Germinal center (tissue), 1 donor: ENCODE measurements around the gene NDUFB7.
A peak's percentile ranks its signal among the peaks of the same experiment; 100 is the strongest.
"Not testable (repeated sequence)": the region's sequence is repeated elsewhere in the genome, so short reads cannot be mapped to it uniquely, and the experiment has no call there.

Source experiments
- DNase-seq: peaks from one replicate; pipeline ENCODE4 v3.0.0; 2012; ENCODE audit warnings: mixed read lengths, low spot score

Gene NDUFB7

GRCh38 chr19:14570864-14571527, 870 bp downstream of the NDUFB7 start:
- no peak for DNase-seq

- no peak for DNase-seq
These were observed 4.8 kb downstream of the NDUFB7 start for GRCh38 chr19:14567079-14567478.

DNA sequence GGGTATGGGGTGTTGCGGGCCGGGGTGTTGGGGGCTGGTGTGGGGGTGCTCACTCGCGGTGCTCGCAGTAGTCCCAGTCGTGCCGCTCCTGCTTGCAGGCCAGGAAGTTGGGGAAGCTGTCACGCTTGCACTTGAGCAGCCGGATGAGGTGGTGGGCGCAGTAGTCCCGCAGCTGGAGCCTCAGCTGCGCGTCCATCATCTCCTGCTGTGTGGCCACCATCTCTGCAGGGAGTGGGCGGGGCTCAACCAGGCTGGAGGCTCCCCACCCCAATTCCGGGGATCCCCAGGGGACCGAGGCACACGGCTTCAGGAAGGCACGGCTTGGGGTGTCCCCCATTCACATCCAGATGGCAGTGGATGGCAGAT, 5.2 kb downstream of the NDUFB7 start:
- no peak for DNase-seq

- DNase-seq: no peak
These were observed 5.8 kb downstream of the NDUFB7 start for GRCh38 chr19:14565765-14566711.

DNA sequence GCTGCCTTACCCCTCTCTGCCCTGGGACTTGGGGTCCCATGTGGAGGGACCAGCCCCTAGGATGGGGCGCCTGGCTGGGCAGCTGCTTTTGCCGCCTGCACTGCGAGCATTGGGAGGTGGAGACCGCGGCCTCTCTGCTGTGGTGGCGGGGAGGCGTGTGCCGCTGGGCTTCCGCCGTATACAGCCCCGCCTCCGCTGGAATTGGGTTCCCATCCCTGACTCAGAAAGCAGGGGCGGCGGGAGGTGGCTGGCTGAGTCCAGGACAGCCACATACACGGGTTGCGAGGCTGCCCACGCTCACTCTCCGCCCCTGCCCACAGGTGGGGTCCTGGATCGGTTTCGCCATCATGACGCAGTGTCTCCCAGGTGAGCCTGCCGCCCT, 6.6 kb downstream of the NDUFB7 start:
- no peak for DNase-seq

GRCh38 chr19:14564652-14565297, 7.1 kb downstream of the NDUFB7 start:
- not testable (repeated sequence) for DNase-seq

DNA sequence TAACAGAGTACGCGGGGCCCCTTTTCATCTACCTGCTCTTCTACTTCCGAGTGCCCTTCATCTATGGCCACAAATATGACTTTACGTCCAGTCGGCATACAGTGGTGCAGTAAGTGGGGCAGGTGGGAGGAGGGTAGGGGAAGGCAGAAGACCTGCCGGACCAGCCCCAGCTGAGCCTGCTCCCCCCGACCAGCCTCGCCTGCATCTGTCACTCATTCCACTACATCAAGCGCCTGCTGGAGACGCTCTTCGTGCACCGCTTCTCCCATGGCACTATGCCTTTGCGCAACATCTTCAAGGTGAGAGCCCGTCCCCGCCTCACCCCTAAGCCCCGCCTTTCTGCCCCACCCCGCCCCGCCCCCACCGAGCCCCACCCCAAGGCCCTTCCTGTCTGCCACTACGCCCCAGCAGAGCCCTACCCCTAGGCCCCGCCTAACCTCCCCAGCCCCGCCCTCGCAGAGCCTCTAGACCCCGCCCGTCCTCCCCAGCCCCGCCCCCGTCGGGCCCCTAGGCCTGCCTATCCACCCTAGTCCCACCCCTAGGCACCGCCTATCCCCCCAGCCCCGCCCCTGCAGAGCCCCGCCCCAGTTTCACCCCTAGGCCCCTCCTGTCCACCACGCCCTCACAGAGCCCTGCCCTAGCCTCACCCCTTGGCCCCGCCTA, 7.7 kb downstream of the NDUFB7 start:
- peak; percentile 63 for DNase-seq

- DNase-seq: no peak
These were observed 8.3 kb downstream of the NDUFB7 start for GRCh38 chr19:14563590-14563926.

DNA sequence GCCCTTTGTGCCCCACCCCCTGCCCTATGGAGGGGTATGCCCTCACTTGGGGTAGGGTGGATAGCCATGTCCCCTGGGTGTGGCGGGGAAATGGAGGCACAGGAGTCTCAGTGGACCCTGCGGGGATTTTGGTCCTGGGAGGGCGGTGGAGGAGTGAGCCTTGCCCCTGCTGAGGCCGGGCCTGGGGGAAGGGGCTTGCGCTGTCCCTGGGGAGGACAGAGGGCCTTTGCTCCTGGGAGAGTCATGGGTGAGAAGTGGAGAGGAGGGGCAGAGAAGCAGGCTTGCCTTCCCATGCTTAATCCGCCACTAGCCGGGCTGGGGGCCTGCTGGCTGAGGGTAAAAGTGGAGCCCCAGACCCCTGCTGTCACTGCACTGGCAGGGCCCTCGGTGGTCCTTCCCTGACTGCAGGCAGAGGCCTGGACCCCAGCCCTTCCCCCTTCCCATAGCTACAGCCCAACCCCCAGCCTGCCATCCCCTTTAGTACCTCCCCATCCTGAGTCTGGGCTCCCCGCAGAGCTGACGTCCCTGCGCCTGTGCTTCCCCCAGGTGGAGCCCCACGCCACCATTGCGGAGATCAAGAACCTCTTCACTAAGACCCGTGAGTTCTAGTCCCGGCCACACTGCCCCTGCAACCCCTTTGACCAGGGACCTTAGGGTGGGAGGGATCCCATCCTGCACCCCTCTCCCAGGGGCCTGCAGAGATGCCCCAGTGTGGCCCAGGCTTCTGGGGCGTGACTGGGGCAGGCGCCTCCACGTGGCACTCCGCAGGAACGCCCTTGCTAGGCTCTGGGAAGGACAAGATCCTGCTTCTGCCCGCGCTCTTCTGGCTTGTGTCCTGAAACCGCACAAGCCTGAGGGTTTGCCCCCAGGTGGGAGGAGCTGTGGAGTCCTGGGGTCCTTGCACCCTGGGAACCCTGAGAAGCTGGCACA, 8.9 kb downstream of the NDUFB7 start:
- DNase-seq: no peak

GRCh38 chr19:14561847-14562351, 10.0 kb downstream of the NDUFB7 start:
- DNase-seq: no peak

DNA sequence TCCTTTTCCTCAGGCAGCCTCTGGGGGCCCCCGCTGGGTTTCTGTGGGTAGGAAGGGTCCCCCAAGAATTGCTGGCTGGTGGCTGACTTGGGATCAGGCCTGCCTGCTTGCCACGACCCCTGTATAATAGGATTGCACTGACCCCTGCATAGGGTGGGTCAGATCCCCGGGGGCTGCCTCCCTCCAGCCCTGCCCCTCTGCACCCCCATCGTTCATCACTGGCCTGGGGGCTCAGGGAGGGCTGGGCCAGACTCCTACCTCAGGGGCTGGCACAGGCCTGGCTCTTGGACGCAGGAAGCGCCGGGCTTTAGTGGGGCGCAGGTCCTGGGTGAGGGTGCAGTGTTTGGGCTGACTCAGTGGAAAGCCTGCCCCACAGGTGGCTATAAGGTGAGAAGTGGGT, 10.6 kb downstream of the NDUFB7 start:
- DNase-seq: no peak

GRCh38 chr19:14560776-14561108, 11.1 kb downstream of the NDUFB7 start:
- DNase-seq: no peak

DNA sequence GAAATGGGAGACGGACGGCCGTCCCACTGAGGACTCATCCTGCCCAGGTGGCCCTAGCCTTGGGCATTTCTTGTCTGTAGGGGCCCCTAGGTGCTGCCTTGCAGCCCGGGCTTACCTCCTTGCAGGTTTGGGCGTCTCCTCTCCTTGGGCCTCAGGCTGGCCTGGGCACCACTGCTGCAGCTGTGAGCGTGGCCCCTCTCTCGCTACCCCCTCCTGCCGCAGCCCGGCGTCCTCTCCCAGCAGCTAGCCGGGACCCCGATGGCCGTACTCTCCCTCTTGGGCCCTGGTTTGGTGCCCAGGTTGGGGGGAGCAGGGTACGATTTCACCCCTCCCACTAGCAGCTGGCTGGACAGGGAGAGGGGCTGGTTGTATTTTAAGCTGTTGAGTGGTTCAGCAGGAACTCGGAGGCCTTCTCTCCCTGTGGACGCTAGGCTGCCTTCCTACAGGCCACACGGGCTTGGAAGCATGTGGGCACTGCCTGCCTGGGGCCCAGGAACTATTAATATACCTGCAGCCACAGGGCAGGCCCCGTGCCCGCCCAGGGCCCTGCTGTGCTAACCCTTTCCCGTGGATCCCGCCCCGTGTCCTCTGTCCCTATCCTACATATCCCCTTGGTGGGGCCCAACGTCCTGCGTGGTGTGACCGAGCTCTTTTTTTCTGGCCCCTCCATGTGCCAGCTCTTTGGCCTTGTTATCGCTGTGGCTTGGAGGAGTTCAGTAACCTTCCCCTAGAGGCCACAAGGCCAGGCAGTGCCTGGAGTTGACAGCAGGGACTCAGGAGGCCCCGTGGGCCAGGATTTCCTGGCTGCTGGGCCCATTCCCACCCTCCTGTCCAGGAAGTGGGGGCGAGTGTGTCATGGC, 11.7 kb downstream of the NDUFB7 start:
- DNase-seq: no peak

- no peak for DNase-seq
These were observed 13.3 kb downstream of the NDUFB7 start for GRCh38 chr19:14558370-14559066.

GRCh38 chr19:14556662-14557188, 15.1 kb downstream of the NDUFB7 start:
- peak; percentile 81 for DNase-seq

GRCh38 chr19:14555918-14556661, 15.8 kb downstream of the NDUFB7 start:
- no peak for DNase-seq

GRCh38 chr19:14554382-14554812, 17.5 kb downstream of the NDUFB7 start:
- DNase-seq: no peak

GRCh38 chr19:14553939-14554243, 18.0 kb downstream of the NDUFB7 start:
- no peak for DNase-seq
